HG02623 (cell line): ENCODE data around the gene ZNF423.

Source experiments
- ATAC-seq: cut with Tn5 transposase; IDR thresholded peaks from one replicate; pipeline ENCODE4 v1.9.1; 2021; ENCODE audit warnings: moderate library complexity; ENCODE audit not compliant: unreplicated experiment

Gene ZNF423

DNA sequence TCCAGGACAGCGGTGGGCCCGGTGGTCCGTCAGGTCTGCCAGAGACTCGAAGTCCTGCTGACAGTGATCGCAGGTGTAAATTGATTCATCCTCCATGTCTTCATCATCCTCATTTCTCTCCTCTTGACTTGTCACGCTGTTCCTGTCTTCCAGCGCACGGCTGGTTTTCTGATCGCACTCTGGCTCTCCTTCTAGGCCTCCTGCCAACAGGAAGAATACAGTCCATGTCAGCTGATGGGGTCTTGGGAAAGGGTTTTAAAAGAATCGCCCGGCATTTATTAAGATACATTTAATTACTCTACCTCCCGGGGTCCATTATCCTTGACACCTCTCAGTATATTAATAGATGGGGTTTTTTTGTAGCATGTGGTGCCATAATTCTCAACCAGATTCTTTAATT lies 125.1 kb downstream of the ZNF423 start:
- no peak for ATAC-seq

DNA sequence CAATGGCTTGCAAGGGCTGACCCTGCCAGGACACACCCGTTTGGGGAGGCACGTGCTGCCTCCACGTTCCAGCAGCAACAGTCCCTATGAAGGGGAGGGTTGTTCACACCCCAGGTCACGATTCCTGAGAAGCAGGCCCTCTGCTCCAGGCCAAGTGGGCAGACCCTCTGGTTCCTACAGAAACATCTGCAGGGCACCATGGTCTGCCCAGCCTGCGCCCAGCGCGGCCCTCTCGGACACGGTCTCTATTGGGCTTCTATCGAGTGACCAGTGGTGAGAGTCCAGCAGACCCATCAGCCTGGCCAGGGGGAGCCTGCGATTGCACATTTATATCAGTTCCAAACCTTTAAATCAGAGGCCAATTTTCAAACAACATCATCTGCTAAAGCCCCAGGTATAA lies 128.3 kb downstream of the ZNF423 start:
- no peak for ATAC-seq

DNA sequence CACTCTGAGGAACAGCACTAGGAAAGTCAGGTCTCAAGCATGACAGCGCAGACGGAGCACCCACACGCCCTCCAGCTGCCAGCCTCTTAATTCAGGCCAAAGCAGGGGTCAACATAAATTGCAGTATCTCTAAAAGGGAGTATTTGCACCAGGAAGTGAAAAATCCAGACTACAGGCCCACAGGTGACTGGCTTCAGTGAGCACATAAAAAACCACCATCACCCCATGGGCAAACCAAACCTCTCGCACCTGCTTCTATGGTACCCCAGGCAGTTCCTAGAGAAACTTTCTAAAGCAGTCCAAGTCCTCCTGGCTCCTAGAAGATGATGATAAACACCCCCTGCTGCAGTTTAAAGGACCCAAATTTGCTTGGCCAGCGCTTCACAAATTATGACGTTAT lies 129.8 kb downstream of the ZNF423 start:
- no peak for ATAC-seq

DNA sequence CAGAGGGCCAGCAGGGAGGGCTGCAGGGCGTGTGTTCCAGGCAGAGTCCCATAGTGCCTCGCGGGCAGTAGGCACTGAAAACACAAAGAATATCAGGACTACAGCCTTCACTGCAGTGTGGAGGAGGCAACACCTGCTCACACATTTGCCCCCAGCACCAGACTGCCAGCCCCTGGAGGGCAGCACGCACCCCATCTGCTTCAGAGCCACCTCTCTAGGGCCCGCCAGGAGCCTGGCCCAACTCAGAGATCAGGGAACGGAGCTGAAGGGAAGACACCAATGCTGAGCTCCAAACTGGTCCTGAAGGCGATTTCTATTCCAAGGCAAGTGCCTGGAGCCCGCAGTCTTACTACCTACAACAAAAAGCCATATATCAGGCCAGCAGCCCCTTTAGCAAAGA lies 130.3 kb downstream of the ZNF423 start:
- ATAC-seq = no peak

DNA sequence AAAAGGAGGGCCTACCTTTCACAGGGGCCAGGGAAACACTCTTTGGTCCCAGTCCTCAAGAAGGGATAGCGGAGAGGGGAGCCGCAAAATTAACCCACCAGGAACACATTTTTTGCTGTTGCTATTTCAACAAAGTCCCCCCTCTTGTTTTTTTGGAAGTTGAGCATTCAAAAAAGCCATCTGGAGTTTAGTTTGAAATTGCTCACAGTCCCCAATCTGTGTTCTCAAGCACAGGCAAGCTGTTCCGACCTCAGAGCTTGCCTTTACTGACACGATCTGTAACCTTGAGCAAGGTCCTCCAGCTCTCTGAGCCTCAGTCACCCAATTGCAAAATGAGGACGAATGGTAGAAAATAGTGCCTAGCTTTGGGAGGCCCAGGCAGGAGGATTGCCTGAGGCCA lies 131.1 kb downstream of the ZNF423 start:
- ATAC-seq = no peak

DNA sequence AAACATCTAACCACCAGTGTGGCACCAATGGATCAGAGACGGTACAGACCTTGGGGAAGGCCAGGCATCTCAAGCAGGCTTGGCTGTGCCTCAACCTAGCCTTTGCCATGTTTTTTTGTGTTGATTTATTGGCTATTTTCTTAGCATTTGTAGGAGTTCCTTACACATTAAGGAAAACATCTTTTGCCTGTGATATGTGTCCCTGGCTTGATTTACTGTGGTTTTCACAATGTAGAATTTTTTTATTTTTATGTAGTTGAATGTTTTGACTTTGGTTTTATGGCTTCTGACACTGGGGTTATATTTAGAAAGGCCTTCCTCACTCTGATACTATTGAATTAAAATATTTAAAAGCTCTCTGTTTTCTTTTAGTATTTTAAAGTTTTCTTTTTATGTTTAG lies 132.6 kb downstream of the ZNF423 start:
- no peak for ATAC-seq

DNA sequence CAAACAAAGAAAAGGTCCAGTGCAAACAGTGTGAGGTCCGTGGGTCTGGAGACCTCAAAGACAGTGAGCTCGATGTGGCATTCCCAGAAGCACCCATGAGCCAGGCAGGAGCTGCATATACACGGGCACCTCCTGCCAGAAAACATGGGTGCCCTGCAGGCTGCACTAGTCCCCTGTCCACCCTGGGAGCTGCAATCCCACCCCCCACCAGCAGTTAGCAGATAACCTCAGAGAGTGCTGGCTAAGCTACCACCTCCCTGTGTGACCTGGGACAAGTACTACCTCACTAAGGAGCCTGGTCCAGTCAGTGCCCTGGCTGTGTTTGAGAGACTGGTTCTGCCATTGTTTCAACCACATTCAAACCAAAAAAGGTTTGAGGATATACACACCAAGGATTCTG lies 135.7 kb downstream of the ZNF423 start:
- no peak for ATAC-seq

DNA sequence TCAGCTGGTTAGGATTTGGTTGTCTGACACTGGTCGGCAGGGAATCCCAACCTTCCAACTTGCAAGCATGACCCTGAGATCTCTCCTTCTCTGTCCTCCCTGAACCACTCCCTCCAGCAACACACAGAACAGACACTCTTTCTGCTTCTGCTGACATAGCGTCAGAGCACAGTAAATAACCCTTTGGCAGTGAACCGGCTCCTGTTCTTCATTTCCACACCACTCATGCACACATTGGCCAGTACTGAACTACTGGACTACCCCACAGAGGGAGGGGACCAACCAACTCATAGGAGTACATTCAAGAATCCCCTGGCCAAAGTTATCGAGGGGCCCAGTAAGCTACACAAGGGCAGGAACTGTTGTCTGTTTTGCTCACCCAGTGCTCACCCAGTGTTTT lies 138.2 kb downstream of the ZNF423 start:
- no peak for ATAC-seq

DNA sequence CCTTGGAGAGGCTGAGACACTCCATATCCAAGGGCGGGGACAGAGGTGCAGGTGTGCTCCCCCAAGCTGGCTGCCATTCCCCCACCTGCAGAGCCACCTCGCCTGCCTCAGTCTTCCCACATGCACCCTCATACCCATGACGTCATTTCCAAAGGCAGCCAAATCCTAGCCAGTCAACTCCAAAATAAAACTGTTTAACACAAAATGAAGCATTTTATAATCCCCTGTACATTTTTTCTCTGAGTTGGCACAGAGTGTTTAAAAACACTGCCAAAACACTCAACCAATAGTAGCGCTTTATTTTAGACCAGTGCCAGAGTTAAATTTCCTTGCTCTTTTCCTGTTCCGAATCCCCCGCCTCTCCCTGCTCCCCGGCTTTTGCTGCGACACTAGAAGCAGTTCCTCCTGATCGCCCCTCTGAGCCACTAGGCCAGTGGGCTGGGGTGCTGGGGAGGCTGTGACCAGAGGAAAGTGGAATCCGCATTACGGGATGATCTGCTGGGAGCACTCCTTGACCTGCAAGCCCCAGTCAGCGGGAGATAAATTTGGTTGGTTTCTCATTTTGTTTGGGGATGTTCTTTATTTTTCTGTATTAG lies 139.5 kb downstream of the ZNF423 start:
- ATAC-seq = no peak

DNA sequence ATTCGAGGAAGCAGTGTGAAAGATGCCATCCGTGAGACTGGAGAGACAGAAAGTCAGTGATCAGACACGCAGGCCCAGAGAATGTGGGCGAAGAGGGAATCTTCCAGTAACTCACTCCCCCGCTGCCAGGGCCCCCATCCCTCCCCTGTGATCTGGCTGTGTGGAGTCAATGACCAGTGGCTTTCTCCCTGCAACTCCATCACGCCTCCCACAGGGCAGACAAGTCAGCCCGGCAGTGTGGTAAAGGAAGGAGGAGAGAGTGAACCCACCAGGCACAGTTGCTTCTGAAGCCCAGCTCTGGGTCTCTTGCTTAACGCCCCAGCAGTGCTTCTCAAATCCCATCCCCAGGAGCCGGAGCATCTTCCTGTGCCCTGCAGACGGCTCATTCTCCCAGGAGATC lies 142.1 kb downstream of the ZNF423 start:
- no peak for ATAC-seq

DNA sequence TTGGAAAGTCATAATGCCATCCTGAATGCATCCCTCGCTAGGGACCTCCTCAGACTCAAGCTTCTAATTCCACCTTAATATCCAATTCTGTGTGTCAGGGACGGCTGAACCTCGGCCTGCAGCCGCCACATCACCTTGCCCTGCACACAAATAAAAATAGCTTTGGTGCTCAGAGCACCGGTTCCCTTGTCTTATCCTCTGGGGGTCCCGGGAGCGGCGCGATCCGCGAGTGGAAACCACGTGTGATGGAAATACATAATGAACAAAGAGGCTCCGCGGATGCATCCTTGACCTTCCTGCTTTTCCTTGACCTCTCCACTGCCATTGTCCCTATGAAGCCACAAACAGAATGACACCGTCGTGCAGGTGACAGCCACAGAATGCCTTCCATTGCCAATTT lies 143.4 kb downstream of the ZNF423 start:
- ATAC-seq = no peak

DNA sequence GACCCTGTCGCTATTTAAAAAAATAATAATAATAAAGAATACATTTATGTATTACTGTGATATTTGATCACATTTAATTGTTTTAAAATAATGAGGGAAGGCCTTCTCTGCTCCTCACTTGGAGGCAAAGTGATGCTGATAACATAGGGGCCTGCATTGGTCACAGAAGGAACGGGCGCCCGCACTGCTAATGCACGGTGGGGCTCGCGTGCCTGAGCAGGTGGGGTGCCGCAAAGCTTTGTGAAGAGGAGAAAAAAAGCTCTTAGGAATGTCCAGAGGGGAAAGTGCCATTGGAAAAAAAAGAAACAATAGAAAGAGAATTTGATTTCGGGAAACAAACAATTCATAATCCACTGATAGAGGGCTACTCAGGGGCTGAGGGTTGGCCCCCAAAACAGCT lies 143.8 kb downstream of the ZNF423 start:
- no peak for ATAC-seq

DNA sequence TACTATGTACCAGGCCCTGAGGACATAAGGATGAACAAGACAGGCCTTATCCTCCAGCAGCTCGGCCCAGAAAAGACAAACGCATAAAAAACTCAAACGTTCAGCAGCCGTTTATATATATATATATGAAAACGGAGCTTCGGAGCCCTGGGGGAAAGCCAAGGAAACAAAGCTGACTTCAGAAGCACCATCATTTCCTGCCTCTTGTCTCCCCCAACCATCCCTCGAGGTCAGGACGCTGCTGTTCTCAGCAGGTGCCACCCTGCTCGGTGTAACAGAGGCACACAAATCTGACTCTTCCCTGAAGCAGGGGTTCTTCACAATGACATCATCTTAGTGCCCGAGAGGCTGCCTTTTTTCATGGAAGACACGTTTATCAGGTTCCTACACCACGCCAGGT lies 146.9 kb downstream of the ZNF423 start:
- ATAC-seq = no peak

DNA sequence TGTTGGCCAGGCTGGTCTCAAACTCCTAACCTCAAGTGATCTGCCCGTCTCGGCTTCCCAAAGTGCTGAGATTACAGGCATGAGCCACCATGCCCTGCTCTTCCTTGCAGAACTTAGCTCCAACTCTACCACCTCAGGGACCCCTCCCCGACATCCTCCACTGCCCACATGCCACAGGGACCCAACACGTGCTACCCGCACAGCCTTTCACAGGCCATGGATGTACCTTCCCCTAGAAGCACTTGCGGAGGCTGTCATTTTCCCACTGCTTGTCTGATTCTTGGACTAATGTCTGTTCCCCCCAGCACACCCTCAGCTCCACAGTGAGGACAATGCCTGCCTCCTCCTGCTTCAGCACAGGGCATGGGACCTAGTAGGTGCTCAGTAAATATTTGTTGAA lies 147.4 kb downstream of the ZNF423 start:
- ATAC-seq = no peak

DNA sequence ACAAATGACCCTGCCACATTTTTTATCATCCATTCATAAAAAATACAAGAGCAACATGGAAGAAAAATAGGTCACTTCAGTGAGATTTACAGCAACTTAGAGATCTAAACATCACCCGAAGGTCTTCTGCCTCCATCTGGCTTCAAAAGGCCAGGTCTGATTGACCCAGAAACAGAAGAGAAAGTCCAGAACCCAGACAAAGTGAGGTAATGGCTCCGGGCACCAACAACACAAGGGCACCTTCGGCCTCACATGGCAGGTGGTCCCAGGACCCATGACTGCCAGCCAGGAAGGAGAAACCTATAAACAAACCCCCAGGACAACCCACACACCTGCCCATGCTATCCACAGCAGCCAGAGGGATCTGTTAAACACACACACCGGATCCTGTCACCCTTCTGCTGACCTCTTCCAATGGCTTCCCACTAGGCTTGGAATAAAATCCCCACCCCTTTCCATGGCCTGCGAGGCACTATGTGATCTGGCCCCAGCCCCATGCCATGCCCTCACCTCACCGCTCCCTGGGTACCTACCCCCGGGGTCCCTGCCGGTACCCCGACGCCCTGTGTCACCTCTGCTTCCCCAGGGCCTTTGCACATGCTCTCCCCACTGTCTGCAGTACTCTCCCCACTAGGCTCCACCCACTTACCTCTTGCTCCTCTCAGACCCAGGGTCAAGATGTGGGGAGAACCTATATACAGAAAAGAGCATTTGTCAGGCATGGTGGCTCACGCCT lies 149.1 kb downstream of the ZNF423 start:
- no peak for ATAC-seq

DNA sequence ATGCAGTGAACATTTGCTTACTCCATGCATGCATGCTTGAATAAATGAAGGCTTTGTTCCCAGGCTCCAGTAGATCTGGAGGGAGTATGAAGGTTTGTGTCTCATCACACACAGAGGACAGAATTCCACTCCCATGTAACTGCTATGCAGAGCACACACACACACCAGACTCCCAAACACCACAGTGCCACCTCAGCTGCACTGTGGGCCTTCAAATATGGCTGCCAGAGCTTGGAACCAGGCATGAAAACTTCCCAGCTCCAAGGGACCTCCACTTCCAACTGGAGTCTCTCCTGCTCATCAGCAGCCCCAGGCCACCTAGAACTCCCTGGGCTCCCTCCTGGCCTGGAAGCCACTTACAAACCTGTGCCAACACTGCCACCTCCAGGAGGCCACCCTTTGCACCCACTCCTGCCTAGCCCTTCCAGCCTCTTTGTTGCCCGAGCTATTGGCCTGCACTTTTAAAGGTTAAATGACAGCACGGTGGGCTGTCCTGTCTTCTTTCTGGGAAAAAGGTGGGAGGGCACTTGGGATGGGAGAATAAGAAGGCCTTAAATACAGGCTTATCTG lies 151.2 kb downstream of the ZNF423 start:
- ATAC-seq = no peak

DNA sequence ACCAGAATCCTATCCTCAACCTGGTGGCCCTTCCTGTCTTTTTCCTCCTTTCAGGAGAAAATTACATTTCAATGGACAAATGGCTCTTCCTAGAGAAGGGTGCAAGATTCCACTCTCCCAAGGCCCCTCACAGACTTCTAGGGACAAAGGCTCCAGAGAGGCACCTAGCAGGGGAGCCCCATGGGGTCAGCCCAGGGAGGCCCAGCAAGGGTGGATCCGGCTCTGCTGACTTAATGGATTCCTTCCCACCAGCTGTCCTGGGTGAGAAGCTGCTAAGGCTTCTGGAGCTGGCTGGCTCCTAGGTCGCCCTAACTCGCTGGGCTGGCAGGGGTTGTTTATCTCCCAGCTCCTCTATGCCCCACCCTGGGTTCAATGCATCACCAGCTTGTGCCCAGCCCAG lies 152.4 kb downstream of the ZNF423 start:
- ATAC-seq = no peak

DNA sequence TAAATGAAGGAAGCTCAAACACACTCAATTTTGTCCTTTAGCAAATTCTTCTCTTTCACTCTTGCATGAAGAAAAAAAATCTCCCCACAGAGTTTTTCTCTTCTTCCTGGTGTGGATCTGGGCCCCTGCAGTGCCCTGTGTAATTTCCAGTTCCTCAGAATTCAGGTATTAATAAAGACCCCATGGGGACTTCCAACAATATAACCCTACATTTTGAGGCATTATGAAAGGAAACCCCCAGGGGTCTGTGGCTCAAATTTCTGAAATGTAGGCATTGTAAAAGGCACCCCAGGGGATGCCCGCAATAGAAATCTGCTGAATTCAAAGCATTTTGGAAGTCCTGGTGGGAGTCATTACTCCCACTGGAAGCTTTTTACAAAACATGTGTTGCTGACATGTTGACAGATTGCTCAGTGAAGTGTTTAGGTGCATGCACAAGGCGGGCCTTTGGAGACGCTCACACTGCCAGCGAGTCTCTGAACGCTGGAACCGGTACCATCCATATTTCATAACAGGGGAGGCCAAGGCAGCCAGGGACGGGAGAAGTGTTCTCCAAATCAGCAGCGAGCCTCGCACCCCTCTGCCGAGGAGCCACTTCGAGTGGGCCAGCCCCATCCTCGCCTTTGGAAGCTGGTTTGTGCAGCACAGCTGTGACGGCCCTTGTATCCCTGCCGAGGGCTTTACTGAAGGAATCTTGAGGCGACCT lies 154.0 kb downstream of the ZNF423 start:
- no peak for ATAC-seq

DNA sequence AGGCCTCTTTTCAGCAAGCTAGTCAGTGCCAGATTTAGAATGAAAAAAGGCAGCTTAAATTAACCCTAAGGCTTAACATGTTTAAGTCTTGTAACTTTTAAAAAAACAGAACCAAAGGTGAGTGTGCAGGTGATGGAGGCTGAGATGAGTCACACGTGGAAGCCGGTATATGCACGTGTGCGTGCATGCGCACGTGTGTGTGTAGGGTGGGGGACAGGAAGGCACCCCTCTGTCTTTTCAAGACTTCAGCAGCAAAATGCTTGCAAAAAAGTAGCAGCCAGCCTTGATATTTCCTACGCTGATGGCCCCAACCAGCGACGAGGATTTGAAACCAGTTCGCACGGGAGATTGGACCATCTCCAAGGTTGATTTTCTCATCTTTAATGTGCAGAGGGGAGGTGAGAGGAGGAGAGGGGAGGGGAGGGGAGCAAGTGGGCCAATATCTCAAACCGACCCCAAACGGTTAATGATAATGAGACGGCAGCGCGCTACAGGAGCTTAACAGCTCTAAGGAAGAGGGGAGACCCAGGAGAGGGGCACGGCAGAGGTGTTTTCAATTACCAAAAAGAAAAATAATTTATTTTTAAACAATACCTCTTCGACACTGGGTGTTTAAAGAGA lies 154.7 kb downstream of the ZNF423 start:
- ATAC-seq = no peak

DNA sequence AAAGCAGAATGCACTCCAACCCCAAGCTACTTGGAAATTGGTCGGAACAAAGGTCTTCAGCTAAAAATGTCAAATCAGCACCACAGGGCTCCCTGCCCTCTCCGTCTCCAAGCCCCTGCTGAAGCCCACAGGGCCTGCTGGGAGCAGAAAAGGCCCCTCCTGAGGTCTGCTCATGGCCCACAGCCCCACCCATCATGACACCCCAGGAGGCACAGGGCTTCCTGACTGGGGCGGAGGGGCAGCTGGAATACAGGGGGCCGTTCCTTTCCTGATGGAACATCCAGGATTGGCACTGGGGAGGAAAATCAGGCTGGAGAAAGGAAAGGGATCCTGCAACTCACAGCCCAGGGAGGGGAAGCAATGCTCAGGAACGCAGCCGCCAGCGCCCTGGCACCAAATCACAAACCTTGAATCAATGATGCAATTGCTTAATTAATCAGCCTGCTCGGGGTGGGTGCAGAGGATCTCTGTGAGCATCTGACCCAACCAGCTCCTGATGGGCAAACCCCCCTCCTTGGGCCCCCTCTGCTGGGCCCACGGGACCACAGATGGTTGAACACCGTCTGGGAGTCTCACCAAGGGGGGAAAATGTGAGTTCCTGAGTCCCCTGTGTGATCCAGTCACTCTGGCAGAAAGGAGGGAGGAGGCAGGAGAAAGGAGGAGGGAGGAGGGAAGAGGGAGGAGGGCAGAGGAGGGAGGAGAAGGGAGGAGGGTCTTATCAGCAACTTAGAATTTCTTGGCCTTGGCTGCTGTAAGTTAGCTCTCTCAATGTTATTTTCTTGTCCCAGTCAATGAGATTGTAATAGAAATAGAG lies 155.5 kb downstream of the ZNF423 start:
- ATAC-seq = no peak

DNA sequence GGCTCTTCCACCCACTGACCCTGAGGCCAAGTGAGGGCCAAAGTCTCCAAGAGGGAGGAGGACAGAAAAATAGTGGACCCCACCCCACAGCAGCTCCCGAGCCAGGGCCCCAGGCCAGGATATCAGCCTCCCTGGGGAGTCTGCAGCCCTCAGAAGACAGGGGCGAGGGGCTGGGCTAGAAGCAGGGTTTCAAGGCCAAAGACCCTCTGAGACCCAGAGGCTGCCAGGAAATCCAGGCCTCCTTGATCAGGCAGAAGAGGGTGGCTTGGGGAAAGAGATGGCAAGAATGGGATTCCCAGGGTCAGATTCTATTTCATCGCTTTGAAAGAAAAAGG lies 156.1 kb downstream of the ZNF423 start:
- ATAC-seq = no peak
